ENCODE measurements around the gene KLRC3.
"Not testable (repeated sequence)": the region's sequence is repeated elsewhere in the genome, so short reads cannot be mapped to it uniquely, and the experiment has no call there.

The KLRC3 gene

DNA sequence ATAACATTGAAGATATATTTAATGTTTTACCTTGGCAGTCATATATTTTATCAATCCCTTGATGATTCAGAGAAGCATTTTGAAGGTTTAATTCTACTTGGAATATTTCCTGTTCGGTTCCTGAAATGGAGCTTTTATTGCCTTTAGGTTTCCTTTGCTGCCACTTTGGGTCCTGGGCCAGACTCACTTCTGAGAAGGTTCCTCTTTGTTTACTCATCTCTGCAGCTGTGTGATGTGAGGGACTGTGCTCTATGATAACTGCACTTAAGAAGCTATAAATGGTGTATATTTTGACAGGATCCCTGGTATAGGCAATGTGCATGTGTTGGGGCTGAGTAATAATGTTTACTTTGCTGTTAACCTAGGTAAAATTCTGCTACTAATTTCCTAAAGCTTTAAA lies at the start of gene KLRC3:
Gene KLRC3, minus strand, starts transcription at position 262 of the 400 bp plus-strand sequence. Its CDS starts 45 bp downstream, at position 217.
- not testable (repeated sequence) for DNase-seq (ENCODE audit: low read depth in 2 of 2)

DNA sequence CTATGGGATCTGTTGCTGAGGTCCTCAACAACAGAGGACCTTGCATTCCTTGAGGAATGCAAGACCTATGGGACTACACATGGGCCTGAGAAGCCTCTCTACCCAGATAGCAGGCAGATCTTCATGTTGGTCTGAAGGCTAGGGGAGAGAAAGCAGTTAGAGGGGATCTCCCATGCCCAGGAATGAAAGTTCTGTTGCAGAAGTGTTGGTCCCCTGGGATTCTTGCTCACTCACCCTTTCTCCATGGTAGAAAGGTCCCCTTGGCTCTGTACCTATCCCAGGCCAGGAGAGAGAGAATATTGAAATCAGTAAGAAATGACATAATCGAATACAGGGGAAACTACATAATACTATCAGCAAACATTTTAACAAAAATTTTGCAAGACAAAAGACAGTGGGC lies 49.3 kb upstream of the KLRC3 start:
- DNase-seq (ENCODE audit: low read depth in 2 of 2), result no peak

DNA sequence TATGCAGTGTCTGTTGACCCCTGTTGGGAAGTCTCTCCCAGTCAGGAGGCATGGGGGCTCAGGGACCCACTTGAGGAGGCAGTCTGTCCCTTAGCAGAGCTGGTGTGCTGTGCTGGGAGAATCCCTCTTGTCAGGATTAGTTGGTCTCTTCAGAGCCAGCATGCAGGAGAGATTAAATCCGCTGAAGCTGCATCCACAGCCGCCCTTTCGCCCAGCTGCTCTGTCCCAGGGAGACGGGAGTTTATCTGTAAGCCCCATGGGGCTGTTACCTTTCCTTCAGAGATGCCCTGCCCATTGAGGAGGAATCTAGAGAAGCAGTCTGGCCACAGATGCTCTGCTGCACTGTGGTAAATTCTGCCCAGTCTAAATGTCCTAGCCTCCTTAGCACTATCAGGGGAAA lies 45.9 kb upstream of the KLRC3 start:
- DNase-seq (ENCODE audit: low read depth in 2 of 2), result no peak

DNA sequence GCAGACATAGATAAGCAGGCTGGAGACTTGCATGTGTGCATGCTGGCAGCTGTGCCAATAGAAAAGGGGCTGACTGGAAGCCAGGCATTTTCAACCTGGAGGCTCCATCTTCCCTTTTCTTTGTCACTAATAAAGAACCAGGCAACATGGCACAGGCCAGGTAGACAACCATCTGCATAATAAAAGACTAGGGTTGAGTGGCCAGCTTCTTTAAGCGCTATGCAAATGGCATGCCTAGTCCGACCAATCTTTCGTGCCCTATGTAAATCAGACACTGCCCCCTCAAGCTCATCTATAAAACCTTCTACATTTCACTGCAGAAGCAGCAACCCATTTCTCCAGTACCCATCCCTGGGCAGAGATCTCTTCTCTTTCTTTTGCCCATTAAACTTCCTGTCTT lies 37.4 kb upstream of the KLRC3 start:
- no peak for DNase-seq (ENCODE audit: low read depth in 2 of 2)

DNA sequence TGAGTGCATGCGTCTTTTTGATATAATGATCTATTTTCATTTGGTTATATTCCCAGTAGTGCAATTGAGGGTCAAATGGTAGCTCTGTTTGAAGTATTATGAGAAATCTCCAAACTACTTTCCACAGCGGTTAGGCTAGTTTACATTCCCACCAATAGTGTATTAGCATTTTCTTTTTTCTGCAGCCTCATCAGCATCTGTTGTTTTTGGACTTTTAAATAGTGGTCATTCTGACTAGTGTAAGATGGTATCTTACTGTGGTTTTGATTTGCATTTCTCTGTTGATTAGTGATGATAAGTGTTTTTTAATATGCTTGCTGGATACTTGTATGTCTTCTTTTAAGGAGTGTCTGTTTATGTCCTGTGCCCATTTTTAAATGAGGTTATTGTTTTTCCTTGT lies 36.5 kb upstream of the KLRC3 start:
- DNase-seq (ENCODE audit: low read depth in 2 of 2), result no peak

DNA sequence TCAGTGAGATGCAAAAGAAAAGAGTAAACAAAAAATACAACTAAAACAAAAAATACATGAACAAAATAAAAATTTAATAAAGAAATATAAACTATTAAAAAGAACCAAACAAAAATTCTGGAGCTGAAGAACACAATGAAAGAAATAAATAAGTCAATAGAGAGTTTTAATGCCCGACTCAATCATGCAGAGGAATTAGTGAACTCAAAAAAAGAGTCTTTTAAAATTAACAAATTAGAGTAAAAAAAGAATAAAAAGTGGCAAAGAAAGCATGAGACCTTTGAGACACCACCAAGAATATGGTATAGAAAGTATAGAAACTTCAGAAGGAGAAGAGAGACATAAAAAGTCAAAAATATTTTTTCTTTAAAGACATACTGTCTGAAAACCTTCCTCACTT lies 35.4 kb upstream of the KLRC3 start:
- DNase-seq (ENCODE audit: low read depth in 2 of 2), result no peak

DNA sequence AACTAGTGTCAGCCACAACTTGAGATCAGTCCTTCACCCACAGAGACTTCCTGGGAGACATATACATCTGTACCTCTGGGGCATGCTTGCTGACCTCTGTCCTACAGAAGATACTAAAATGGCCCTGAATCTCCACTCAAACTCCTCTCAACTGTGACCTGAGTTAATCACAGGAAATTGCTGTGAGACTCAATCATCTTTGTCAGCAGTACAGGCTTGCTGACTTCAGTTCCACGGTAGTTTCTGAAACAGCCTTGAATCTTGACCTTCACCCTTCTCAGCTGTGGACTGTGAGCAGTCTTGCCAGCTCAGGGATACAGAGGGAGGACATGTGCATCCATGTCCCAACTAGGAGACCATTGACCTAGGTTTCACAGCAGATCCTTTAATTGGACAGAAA lies 34.1 kb upstream of the KLRC3 start:
- no peak for DNase-seq (ENCODE audit: low read depth in 2 of 2)

DNA sequence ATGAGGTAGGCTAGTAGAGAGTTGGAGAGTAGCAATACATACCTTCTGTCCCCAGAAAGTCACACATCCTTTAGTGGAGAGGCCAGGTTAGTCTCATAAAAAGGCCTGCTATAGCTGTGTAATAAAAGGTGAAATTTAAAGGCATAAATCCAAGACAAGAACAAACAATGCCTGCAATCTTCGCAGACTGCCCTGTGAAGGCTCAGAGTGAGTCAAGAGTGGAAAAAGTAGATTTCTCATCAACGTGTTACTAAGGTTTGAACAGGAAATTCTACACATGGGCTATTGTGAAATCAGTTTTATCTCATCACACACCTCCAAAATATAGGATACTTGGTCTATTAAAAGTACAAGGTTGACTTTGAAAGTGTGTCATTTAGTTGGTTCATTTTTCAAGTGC lies 32.8 kb upstream of the KLRC3 start, which contains the start of gene KLRC1:
Gene KLRC1, minus strand, starts transcription at position 222 of the 400 bp plus-strand sequence. CDS start 2,221 bp downstream, outside the sequence.
- DNase-seq (ENCODE audit: low read depth in 2 of 2), result no peak

DNA sequence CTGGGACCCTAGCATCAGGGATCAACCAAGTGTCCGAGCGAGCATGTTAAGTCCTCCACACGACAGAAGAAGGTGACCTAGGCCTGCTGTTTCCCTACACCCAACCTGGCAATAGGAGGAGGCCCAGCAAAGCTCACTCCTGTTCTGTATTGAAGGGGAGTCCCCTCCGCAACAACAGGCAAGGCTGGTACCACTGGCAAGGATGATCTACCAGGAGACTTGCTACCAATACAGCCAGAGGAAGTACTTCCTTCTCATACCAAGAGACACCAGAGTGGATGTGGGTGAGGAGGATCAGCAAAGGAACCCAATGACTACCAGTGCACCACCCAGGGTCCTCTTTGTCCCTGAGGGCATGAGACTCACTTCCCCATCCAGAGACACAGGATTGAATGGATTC lies 27.8 kb upstream of the KLRC3 start:
- no peak for DNase-seq (ENCODE audit: low read depth in 2 of 2)

DNA sequence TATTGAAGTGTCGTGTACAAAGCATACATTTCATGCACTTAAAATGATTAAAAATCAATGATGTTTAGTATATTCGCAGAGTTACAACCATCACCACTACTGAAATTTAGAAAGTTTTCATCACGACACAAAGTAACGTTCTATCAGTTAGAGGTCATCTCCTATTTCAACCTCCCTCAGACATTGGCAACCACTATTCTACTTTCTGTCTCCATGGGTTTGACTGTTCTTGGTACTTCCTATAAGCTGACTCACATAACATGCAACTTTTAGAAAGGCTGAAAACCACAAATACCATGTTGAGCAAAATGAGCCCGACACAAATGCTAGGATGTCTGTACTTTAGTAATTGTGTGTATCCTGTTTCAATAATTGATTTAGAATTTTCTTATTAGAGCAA lies 25.7 kb upstream of the KLRC3 start:
- not testable (repeated sequence) for DNase-seq (ENCODE audit: low read depth in 2 of 2)

DNA sequence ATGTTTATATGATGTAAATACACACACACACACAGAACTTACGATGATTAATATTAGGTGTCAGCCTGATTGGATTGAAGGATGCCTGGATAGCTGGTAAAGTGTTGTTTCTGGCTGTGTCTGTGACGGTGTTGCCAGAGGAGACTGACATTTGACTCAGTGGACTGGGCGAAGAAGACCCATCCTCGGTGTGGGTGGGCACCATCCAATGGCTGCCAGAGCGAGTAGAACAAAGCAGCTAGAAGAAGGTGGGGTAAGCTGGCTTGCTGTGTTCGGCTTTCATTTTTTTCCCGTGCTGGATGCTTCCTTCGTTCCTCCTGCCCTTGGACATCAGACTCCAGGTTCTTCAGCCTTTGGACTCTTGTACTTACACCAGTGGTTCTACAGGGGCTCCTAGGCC lies 20.7 kb upstream of the KLRC3 start:
- DNase-seq (ENCODE audit: low read depth in 2 of 2), result not testable (repeated sequence)

DNA sequence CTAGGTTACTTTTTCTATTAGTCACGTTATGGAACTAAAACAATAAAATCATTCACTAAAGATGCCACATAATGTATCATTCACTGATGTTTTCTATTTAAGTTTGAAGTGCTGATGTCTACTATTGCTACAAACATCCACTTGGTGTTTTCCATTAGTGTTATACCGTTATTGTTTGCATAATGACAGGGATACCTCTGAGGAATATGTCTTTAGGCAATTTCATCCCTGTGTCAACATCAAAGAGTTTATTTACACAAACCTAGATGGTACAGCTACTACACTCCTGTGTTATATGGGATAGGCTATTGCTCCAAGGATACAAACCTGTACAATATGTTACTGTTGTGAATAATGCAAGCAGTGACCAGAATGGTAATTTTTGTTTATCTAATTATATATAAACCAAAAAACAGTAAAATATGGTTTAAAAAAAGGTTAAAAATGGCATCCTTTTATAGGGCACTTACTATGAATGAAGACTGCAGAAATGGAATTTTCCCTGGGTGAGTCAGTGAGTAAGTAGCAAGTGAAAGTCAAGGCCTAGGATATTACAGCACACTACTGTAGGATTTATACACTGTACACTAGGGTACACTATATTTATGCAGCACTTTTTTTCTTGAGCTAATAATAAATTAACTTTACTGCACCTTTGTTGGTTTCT lies 19.3 kb upstream of the KLRC3 start:
- not testable (repeated sequence) for DNase-seq (ENCODE audit: low read depth in 2 of 2)

DNA sequence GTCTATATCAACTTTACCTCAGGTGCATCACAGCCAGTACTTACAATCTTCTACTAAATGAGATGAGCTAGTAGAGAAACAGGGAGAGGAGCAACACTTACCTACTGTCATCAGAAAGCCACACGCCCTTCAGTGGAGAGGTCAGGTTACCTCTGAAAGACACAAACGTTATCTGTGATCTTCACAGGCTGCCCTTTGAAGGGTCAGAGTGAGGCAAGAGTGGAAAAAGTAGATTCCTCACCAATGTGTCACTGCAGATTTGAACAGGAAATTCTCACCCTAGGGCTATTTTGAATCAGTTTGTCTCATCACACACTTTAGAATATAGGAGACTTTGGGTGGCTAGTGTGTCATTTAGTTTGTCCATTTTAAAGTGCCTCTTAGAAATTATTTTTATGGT lies 17.2 kb upstream of the KLRC3 start:
- not testable (repeated sequence) for DNase-seq (ENCODE audit: low read depth in 2 of 2)

DNA sequence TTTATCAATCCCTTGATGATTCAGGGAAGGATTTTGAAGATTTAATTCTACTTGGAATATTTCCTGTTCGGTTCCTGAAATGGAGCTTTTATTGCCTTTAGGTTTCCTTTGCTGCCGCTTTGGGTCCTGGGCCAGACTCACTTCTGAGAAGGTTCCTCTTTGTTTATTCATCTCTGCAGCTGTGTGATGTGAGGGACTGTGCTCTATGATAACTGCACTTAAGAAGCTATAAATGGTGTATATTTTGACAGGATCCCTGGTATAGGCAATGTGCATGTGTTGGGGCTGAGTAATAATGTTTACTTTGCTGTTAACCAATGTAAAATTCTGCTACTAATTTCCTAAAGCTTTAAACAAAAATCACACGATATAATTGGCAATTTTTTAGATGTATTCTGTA lies 15.4 kb upstream of the KLRC3 start, which contains the start of gene KLRC2:
Gene KLRC2, minus strand, starts transcription at position 195 of the 400 bp plus-strand sequence. Its CDS starts 24 bp downstream, at position 171.
- not testable (repeated sequence) for DNase-seq (ENCODE audit: low read depth in 2 of 2)

DNA sequence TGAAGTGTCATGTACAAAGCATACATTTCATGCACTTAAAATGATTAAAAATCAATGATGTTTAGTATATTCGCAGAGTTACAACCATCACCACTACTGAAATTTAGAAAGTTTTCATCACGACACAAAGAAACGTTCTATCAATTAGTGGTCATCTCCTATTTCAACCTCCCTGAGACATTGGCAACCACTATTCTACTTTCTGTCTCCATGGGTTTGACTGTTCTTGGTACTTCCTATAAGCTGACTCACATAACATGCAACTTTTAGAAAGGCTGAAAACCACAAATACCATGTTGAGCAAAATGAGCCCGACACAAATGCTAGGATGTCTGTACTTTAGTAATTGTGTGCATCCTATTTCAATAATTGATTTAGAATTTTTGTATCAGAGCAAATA lies 10.2 kb upstream of the KLRC3 start:
- DNase-seq (ENCODE audit: low read depth in 2 of 2), result not testable (repeated sequence)

DNA sequence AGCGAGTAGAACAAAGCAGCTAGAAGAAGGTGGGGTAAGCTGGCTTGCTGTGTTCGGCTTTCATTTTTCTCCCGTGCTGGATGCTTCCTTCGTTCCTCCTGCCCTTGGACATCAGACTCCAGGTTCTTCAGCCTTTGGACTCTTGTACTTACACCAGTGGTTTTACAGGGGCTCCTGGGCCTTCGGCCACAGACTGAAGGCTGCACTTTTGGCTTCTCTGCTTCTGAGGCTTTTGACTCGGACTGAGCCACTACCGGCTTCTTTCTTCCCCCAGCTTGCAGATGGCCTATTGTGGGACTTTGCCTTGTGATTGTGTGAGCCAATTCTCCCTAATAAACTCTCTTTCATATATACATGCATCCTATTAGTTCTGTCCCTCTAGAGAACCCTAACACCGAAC lies 5.5 kb upstream of the KLRC3 start:
- not testable (repeated sequence) for DNase-seq (ENCODE audit: low read depth in 2 of 2)

DNA sequence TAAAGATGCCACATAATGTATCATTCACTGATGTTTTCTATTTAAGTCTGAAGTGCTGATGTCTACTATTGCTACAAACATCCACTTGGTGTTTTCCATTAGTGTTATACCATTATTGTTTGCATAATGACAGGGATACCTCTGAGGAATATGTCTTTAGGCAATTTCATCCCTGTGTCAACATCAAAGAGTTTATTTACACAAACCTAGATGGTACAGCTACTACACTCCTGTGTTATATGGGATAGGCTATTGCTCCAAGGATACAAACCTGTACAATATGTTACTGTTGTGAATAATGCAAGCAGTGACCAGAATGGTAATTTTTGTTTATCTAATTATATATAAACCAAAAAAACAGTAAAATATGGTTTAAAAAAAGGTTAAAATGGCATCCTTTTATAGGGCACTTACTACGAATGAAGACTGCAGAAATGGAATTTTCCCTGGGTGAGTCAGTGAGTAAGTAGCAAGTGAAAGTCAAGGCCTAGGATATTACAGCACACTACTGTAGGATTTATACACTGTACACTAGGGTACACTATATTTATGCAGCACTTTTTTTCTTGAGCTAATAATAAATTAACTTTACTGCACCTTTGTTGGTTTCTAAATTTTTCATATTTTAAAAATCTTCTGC lies 4.0 kb upstream of the KLRC3 start:
- DNase-seq (ENCODE audit: low read depth in 2 of 2), result not testable (repeated sequence)

DNA sequence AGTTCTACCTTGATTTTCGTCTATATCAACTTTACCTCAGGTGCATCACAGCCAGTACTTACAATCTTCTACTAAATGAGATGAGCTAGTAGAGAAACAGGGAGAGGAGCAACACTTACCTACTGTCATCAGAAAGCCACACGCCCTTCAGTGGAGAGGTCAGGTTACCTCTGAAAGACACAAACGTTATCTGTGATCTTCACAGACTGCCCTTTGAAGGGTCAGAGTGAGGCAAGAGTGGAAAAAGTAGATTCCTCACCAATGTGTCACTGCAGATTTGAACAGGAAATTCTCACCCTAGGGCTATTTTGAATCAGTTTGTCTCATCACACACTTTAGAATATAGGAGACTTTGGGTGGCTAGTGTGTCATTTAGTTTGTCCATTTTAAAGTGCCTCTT lies 1.8 kb upstream of the KLRC3 start:
- not testable (repeated sequence) for DNase-seq (ENCODE audit: low read depth in 2 of 2)

DNA sequence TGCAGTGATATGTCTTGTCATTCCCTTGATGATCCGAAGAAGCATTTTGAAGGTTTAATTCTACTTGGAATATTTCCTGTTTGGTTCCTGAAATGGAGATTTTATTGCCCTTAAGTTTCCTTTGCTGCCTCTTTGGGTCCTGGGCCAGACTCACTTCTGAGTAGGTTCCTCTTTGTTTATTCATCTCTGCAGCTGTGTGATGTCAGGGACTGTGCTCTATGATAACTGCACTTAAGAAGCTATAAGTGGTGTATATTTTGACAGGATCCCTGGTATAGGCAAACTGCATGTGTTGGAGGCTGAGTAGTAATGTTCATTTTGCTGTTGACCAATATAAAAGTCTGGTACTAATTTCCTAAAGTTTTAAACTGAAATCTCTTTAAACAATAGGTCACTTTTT lies 11.0 kb downstream of the KLRC3 start, which contains the start of gene KLRC4:
Gene KLRC4, minus strand, starts transcription at position 366 of the 400 bp plus-strand sequence. Its CDS starts 182 bp downstream, at position 184.
- no peak for DNase-seq (ENCODE audit: low read depth in 2 of 2)

DNA sequence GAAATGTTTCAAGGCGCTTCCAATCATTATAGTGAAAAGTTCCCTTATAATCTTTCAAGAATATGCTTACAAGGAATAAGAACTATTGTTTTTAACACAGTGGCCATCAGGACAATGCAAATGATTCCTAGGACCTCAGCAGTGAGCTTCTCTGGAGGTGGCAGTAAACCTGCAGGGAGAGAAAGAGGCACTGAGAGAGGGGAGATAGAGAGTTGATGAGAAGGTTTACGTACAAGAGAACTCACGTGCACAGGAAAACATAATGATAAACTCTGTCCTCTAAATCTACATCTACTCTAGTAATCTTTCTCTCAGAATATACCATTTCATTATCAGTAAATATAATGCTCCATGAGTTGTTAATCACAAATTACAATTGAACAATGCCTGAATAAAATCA lies 11.6 kb downstream of the KLRC3 start:
- DNase-seq (ENCODE audit: low read depth in 2 of 2), result no peak

DNA sequence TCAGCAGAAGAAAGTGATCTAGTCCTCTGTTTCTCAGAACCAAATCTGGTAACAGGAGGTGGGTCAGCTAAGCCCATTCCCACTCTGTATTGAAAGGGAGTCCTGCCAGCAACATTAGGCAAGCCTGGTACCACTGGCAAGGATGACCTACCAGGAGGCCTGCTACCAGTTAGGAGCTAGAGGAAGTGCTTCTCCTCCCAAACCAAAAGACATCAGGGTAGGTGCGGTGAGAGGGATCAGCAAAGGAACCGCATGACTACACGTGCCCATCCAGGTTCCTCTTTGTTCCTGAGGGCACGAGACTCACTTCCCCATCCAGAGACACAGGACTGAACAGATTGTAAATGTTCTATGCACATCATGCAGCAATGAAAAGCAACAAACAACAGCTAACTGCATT lies 13.7 kb downstream of the KLRC3 start:
- no peak for DNase-seq (ENCODE audit: low read depth in 2 of 2)

DNA sequence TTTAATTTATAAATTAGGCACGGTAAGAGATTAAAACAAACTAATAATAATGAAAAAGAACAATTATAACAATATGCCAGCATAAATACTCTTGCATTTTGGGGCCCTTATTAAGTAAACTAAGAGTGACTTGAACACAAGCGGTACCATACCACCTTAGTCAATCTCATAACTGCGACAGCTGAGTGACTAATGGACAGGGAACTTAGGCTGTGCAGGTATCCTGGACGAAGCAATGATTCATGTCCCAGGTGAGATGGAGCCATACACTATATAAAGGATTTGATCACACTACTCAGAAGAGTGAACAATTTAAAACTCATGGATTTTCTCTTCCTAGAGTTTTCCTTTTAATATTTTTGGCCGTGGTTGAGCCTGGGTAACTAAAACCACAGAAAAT lies 15.1 kb downstream of the KLRC3 start:
- no peak for DNase-seq (ENCODE audit: low read depth in 2 of 2)

DNA sequence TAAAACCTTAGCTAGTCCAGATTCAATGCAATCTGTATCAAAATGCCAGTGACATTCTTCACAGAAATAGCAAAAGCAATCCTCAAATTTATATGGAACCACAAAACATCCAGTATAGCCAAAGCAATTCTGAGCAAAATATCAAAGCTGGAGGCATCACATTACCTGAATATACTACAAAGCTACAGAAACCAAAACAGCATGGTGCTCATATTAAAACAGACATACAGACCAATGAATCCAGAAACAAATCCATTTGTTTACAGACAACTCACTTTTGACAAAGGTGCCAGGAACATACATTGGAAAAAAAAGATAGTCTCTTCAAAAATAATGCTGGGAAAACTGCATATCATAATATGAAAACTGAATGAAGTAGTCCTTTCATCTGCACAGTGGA lies 15.6 kb downstream of the KLRC3 start:
- DNase-seq (ENCODE audit: low read depth in 2 of 2), result no peak

Data from stimulated activated CD8-positive, alpha-beta memory T cell treated with anti-CD3 and anti-CD28 coated beads, Interleukin-7, amount 100 ng/mL, for 1 hour (primary cell).